NCI-H774 (cell line): ENCODE results near the gene CHFR.
"Not testable (repeated sequence)": the region's sequence is repeated elsewhere in the genome, so short reads cannot be mapped to it uniquely, and the experiment has no call there.

Source experiments
- DNase-seq: peaks from one replicate; lab custom pipeline; 2025; lab: John Stamatoyannopoulos, UW

The CHFR gene

GRCh38 chr12:132809391-132809790 is 78.0 kb downstream of the CHFR start:
- DNase-seq: not testable (repeated sequence)

GRCh38 chr12:132807295-132808092 is 79.9 kb downstream of the CHFR start:
- no peak for DNase-seq

GRCh38 chr12:132806857-132807256 is 80.5 kb downstream of the CHFR start:
- DNase-seq: no peak

GRCh38 chr12:132804426-132804861 is 83.0 kb downstream of the CHFR start:
- DNase-seq: no peak

- DNase-seq: no peak
These were observed 83.5 kb downstream of the CHFR start for GRCh38 chr12:132803888-132804287.

GRCh38 chr12:132803125-132803524 is 84.3 kb downstream of the CHFR start:
- DNase-seq: no peak

- no peak for DNase-seq
These were observed 85.7 kb downstream of the CHFR start for GRCh38 chr12:132801741-132802140.

- DNase-seq: no peak
These were observed 88.6 kb downstream of the CHFR start for GRCh38 chr12:132798836-132799235.

- no peak for DNase-seq
These were observed 89.4 kb downstream of the CHFR start for GRCh38 chr12:132797820-132798570.

- DNase-seq: no peak
These were observed 91.6 kb downstream of the CHFR start for GRCh38 chr12:132795847-132796246.

- DNase-seq: not testable (repeated sequence)
These were observed 95.5 kb downstream of the CHFR start for GRCh38 chr12:132791940-132792339.

- no peak for DNase-seq
These were observed 98.3 kb downstream of the CHFR start for GRCh38 chr12:132789099-132789471.

GRCh38 chr12:132788375-132789098 is 98.9 kb downstream of the CHFR start:
- no peak for DNase-seq

- DNase-seq: no peak
These were observed 99.5 kb downstream of the CHFR start for GRCh38 chr12:132787877-132788276.

- no peak for DNase-seq
These were observed 101.2 kb downstream of the CHFR start for GRCh38 chr12:132786192-132786591.

- DNase-seq: no peak
These were observed 102.8 kb downstream of the CHFR start for GRCh38 chr12:132784580-132784979.

- DNase-seq: no peak
These were observed 103.4 kb downstream of the CHFR start for GRCh38 chr12:132783917-132784531.
